ENCODE data around the gene NFASC.

DNA sequence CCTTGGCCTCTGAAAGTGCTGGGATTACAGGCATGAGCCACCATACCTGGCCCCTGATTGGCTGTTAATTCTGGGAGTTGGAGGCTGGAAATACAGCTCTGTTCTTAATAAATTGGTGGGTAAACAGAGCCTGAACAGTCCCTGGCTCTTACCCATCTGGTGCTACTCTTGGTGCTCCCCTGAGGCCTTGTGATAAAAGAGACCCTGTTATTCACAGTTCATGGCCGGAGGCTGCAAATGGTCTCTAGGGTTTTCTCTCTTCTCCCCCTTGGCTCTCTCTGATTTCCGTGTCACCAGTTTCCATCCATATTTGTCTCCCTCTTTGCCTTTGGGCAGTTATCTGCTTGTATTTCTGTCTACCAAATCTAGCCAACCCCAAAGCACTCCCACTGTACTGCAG lies 17.2 kb downstream of the NFASC start:
- TF ChIP-seq ZNF512 (CRISPR knock-in tag; IDR thresholded peaks at IDR 0.05; ENCODE audit: borderline replicate concordance) (no peak), ATF2 (CRISPR knock-in tag; IDR thresholded peaks at IDR 0.05; ENCODE audit: borderline replicate concordance, low read depth) (no peak)
- TF ChIP-seq, protein P1, sequence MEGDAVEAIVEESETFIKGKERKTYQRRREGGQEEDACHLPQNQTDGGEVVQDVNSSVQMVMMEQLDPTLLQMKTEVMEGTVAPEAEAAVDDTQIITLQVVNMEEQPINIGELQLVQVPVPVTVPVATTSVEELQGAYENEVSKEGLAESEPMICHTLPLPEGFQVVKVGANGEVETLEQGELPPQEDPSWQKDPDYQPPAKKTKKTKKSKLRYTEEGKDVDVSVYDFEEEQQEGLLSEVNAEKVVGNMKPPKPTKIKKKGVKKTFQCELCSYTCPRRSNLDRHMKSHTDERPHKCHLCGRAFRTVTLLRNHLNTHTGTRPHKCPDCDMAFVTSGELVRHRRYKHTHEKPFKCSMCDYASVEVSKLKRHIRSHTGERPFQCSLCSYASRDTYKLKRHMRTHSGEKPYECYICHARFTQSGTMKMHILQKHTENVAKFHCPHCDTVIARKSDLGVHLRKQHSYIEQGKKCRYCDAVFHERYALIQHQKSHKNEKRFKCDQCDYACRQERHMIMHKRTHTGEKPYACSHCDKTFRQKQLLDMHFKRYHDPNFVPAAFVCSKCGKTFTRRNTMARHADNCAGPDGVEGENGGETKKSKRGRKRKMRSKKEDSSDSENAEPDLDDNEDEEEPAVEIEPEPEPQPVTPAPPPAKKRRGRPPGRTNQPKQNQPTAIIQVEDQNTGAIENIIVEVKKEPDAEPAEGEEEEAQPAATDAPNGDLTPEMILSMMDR (IDR thresholded peaks at IDR 0.05), result no peak

Data from WTC11 (cell line).